T1000 (cell line): Measurements from ENCODE around the gene HPS1.

Source experiments
- DNase-seq: peaks from one replicate; lab custom pipeline; 2025; ENCODE audit warnings: mixed read lengths; lab: John Stamatoyannopoulos, UW

HPS1 gene

GRCh38 chr10:98463976-98464754 lies 17.4 kb upstream of the HPS1 start:
- no peak for DNase-seq

GRCh38 chr10:98463016-98463415 lies 16.3 kb upstream of the HPS1 start:
- no peak for DNase-seq

GRCh38 chr10:98461500-98461842 lies 14.7 kb upstream of the HPS1 start:
- DNase-seq: no peak

GRCh38 chr10:98460837-98461499 lies 14.2 kb upstream of the HPS1 start:
- DNase-seq: peak; percentile 75

- no peak for DNase-seq
Observed at GRCh38 chr10:98458809-98459784, 12.4 kb upstream of the HPS1 start.

- no peak for DNase-seq
Observed at GRCh38 chr10:98457721-98458120, 11.0 kb upstream of the HPS1 start.

- peak; percentile 20 for DNase-seq
Observed at GRCh38 chr10:98456686-98457482, 10.1 kb upstream of the HPS1 start.

- no peak for DNase-seq
Observed at GRCh38 chr10:98456043-98456570, 9.4 kb upstream of the HPS1 start.

GRCh38 chr10:98453729-98454128 lies 7.0 kb upstream of the HPS1 start:
- no peak for DNase-seq

GRCh38 chr10:98450618-98451017 lies 3.9 kb upstream of the HPS1 start:
- no peak for DNase-seq

- DNase-seq: no peak
Observed at GRCh38 chr10:98449287-98449686, 2.6 kb upstream of the HPS1 start.

- peak; percentile 62 for DNase-seq
Observed at GRCh38 chr10:98446151-98446660, 529 bp downstream of the HPS1 start.

- DNase-seq: no peak
Observed at GRCh38 chr10:98445200-98445812, 1.4 kb downstream of the HPS1 start.

- DNase-seq: no peak
Observed at GRCh38 chr10:98444314-98445006, 2.3 kb downstream of the HPS1 start.

- no peak for DNase-seq
Observed at GRCh38 chr10:98438715-98439114, 8.0 kb downstream of the HPS1 start.

GRCh38 chr10:98436704-98437103 lies 10.0 kb downstream of the HPS1 start:
- DNase-seq: no peak

- DNase-seq: no peak
Observed at GRCh38 chr10:98435178-98435577, 11.6 kb downstream of the HPS1 start.

GRCh38 chr10:98433881-98434732 lies 12.6 kb downstream of the HPS1 start:
- DNase-seq: peak; percentile 50

- DNase-seq: no peak
Observed at GRCh38 chr10:98433371-98433770, 13.4 kb downstream of the HPS1 start.
